Measurements from ENCODE around the gene KANSL1. TPM values are rescaled to one million over a fixed set of nuclear protein-coding genes. Genes with fewer than 3 reads are reported as not detected.

Gene KANSL1
- total RNA-seq, 2 donors from 2014 or later: 137 to 144 TPM

GRCh38 chr17:46197530-46197929, 4.3 kb upstream of the KANSL1 start:
- no peak for DNase-seq

GRCh38 chr17:46195939-46196716, 2.9 kb upstream of the KANSL1 start:
- no peak overlapping the region for H3K27ac ChIP-seq (ENCODE audit: low read depth, low read length)
- Mint-ChIP-seq H3K27ac (peak overlapping the region; percentile 23), H3K36me3 (ENCODE audit: low read depth) (peaks cover 36% of the 10 kb centered on the region)

More at GRCh38 chr17:46197530-46197929, 4.3 kb upstream of the KANSL1 start:
- Histone ChIP-seq H3K4me1 (ENCODE audit: control insufficient read depth, insufficient read depth, low read length) (no peaks in the 10 kb centered on the region), H3K9ac (ENCODE audit: extremely low read depth, low read length, poor library complexity, severe bottlenecking) (no peak overlapping the region), H3K9me3 (ENCODE audit: control insufficient read depth, low read length) (peaks cover 33% of the 10 kb centered on the region), H3K27ac (ENCODE audit: low read depth, low read length) (no peak overlapping the region), H3K27me3 (ENCODE audit: control insufficient read depth, insufficient read depth, low read length, poor library complexity, severe bottlenecking) (no peaks in the 10 kb centered on the region), H3K36me3 (ENCODE audit: control insufficient read depth, insufficient read depth, low read length) (peaks cover 8% of the 10 kb centered on the region), H3K4me3 (ENCODE audit: low read length) (peak overlapping the region; percentile 39)
- Mint-ChIP-seq H3K9me3 (peaks cover 27% of the 10 kb centered on the region), H3K27ac (no peak overlapping the region), H3K36me3 (ENCODE audit: low read depth) (peaks cover 42% of the 10 kb centered on the region), H3K27me3 (ENCODE audit: insufficient read depth) (no peaks in the 10 kb centered on the region), H3K4me1 (peaks cover 8% of the 10 kb centered on the region), H3K4me3 (no peak overlapping the region)
- TF ChIP-seq, protein P1, sequence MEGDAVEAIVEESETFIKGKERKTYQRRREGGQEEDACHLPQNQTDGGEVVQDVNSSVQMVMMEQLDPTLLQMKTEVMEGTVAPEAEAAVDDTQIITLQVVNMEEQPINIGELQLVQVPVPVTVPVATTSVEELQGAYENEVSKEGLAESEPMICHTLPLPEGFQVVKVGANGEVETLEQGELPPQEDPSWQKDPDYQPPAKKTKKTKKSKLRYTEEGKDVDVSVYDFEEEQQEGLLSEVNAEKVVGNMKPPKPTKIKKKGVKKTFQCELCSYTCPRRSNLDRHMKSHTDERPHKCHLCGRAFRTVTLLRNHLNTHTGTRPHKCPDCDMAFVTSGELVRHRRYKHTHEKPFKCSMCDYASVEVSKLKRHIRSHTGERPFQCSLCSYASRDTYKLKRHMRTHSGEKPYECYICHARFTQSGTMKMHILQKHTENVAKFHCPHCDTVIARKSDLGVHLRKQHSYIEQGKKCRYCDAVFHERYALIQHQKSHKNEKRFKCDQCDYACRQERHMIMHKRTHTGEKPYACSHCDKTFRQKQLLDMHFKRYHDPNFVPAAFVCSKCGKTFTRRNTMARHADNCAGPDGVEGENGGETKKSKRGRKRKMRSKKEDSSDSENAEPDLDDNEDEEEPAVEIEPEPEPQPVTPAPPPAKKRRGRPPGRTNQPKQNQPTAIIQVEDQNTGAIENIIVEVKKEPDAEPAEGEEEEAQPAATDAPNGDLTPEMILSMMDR (conservative IDR thresholded peaks at IDR 0.05): no peak
- 95 to 96% methylated on average over 5 to 6 of the region's 6 CpGs for WGBS, 2 experiments (ENCODE audit: insufficient coverage in 1 of 2, insufficient read length in 1 of 2)

DNA sequence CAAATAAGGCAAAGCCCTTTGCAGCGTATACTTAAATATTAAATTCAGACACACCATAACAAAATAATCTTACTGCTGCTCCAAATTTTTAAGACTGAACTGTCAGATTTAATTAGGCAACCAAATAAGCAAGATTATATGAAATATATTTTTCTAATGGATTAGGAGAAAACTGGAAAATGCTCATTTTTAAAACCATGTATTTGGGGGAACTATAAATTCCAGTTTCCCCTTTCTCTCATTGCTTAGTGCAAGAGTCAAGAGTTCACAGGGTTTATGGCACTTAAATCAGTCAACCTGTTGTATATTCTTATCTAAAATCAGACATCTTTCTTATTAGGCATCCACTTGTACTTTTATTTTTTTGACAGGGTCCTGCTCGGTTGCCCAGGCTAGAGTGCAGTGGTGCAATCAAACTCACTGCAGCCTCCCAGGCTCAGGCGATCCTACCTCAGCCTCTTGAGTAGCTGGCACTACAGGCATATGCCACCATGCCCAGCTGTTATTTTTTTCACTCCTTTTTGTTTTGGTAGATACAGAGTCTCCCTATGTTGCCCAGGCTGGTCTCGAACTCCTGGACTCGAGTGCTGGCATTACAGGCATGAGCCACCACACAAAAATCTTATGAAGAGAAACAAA, 2.1 kb upstream of the KANSL1 start:
- H3K36me3 Mint-ChIP-seq (ENCODE audit: low read depth): peaks cover 30% of the 10 kb centered on the region
- peak overlapping the region; percentile 23 for H3K27ac Mint-ChIP-seq
- WGBS, 2 experiments (ENCODE audit: insufficient coverage in 1 of 2, insufficient read length in 1 of 2): 90 to 93% methylated on average over 4 to 5 of the region's 5 CpGs
- peaks cover 8% of the 10 kb centered on the region for H3K36me3 ChIP-seq (ENCODE audit: control insufficient read depth, insufficient read depth, low read length)
- H3K9me3 Mint-ChIP-seq: peaks cover 27% of the 10 kb centered on the region
- TF ChIP-seq, protein P1 (conservative IDR thresholded peaks at IDR 0.05): no peak
- H3K27me3 ChIP-seq (ENCODE audit: control insufficient read depth, insufficient read depth, low read length, poor library complexity, severe bottlenecking): no peaks in the 10 kb centered on the region
- H3K4me3 Mint-ChIP-seq: no peak overlapping the region
- H3K9ac ChIP-seq (ENCODE audit: extremely low read depth, low read length, poor library complexity, severe bottlenecking): no peak overlapping the region
- no peak overlapping the region for H3K4me3 ChIP-seq (ENCODE audit: low read length)
- DNase-seq: no peak
- no peaks in the 10 kb centered on the region for H3K4me1 ChIP-seq (ENCODE audit: control insufficient read depth, insufficient read depth, low read length)
- no peak overlapping the region for H3K27ac ChIP-seq (ENCODE audit: low read depth, low read length)
- H3K9me3 ChIP-seq (ENCODE audit: control insufficient read depth, low read length): peaks cover 28% of the 10 kb centered on the region
- H3K27me3 Mint-ChIP-seq (ENCODE audit: insufficient read depth): no peaks in the 10 kb centered on the region
- peaks cover 12% of the 10 kb centered on the region for H3K4me1 Mint-ChIP-seq

More at GRCh38 chr17:46195939-46196716, 2.9 kb upstream of the KANSL1 start:
- no peaks in the 10 kb centered on the region for H3K4me1 ChIP-seq (ENCODE audit: control insufficient read depth, insufficient read depth, low read length)
- Mint-ChIP-seq H3K4me3 (no peak overlapping the region), H3K4me1 (peaks cover 8% of the 10 kb centered on the region), H3K27me3 (ENCODE audit: insufficient read depth) (no peaks in the 10 kb centered on the region), H3K9me3 (peaks cover 27% of the 10 kb centered on the region)
- WGBS, 2 experiments (ENCODE audit: insufficient coverage in 1 of 2, insufficient read length in 1 of 2): 94 to 100% methylated on average over 1 to 2 of the region's 2 CpGs
- H3K36me3 ChIP-seq (ENCODE audit: control insufficient read depth, insufficient read depth, low read length): peaks cover 8% of the 10 kb centered on the region
- H3K4me3 ChIP-seq (ENCODE audit: low read length): no peak overlapping the region
- no peak for DNase-seq
- peaks cover 28% of the 10 kb centered on the region for H3K9me3 ChIP-seq (ENCODE audit: control insufficient read depth, low read length)
- TF ChIP-seq, protein P1 (conservative IDR thresholded peaks at IDR 0.05): no peak
- no peaks in the 10 kb centered on the region for H3K27me3 ChIP-seq (ENCODE audit: control insufficient read depth, insufficient read depth, low read length, poor library complexity, severe bottlenecking)
- H3K9ac ChIP-seq (ENCODE audit: extremely low read depth, low read length, poor library complexity, severe bottlenecking): no peak overlapping the region
